PC-3 (cell line): ENCODE results near the gene MAN1B1.

Source experiments
- CTCF ChIP-seq: fragments of 300-600 bp; sonication (generic); conservative IDR thresholded peaks from 2 replicates; pipeline ENCODE4 v1.5.1; 2017; ENCODE audit warnings: antibody characterized with exemption, low read depth, mild to moderate bottlenecking, low read length
- EZH2 ChIP-seq: fragments of 300-600 bp; sonication (generic); IDR thresholded peaks from one replicate; pipeline ENCODE4 v1.6.1; 2017; ENCODE audit warnings: antibody characterized with exemption, mild to moderate bottlenecking, low read length; ENCODE audit not compliant: unreplicated experiment
- EZH2phosphoT487 ChIP-seq: fragments of 300-600 bp; sonication (generic); IDR thresholded peaks from 2 replicates; pipeline ENCODE4 v1.6.1; 2018; ENCODE audit warnings: mild to moderate bottlenecking, antibody characterized with exemption, low read length, borderline replicate concordance

GRCh38 chr9:137044502-137045177, 42.1 kb upstream of the MAN1B1 start:
- TF ChIP-seq CTCF (no peak), EZH2 (no peak), EZH2phosphoT487 (no peak)
